Right lobe of liver (tissue), 6 donors: ENCODE measurements around the gene ACP6. TPM values are rescaled to one million over a fixed set of nuclear protein-coding genes. Genes with fewer than 3 reads are reported as not detected.
A peak's percentile ranks its signal among the peaks of the same experiment; 100 is the strongest.

ENCODE experiments used
- ATAC-seq, 4 donors: fragments of 200-7000 bp; cut with Tn5 transposase; one replicate each; pipeline ENCODE4 v1.9.1; 2020; ENCODE audit warnings: mild to moderate bottlenecking in 4 of 4, moderate library complexity in 4 of 4
- DNase-seq, 3 donors: peaks; one replicate each; pipeline ENCODE4 v3.0.0-alpha.2; 2020
- H3K27ac ChIP-seq, 3 donors: fragments of 200-600 bp; one replicate each; pipeline ENCODE4 v1.8.0; 2022
- H3K27me3 ChIP-seq, 2 donors: fragments of 200-600 bp; one replicate each; pipeline ENCODE4 v1.8.0; 2022
- H3K36me3 ChIP-seq, 4 donors: fragments of 200-600 bp; sonication (generic) in 1 of 4; one replicate each; pipeline versions ENCODE4 v1.5.1 to v1.8.0; 2017 to 2022; ENCODE audit warnings: control low read depth in 1 of 4
- H3K4me1 ChIP-seq, 4 donors: fragments of 200-600 bp; sonication (generic) in 1 of 4; one replicate each; pipeline versions ENCODE4 v1.5.1 to v1.8.0; 2017 to 2022; ENCODE audit warnings: control low read depth in 1 of 4
- H3K4me3 ChIP-seq, 3 donors: fragments of 200-600 bp; one replicate each; pipeline ENCODE4 v1.8.0; 2022
- H3K9me3 ChIP-seq, 4 donors: fragments of 200-600 bp; sonication (generic) in 1 of 4; one replicate each; pipeline versions ENCODE4 v1.5.1 to v1.8.0; 2017 to 2022; ENCODE audit warnings: control low read depth in 1 of 4
- POLR2A ChIP-seq: fragments of 450-650 bp; IDR thresholded peaks from one replicate; pipeline ENCODE4 v1.6.1; 2017; ENCODE audit warnings: antibody characterized with exemption, mild to moderate bottlenecking
- WGBS: methylation state at CpG from one replicate; pipeline ENCODE4 v1.1.6; 2018; ENCODE audit warnings: low coverage, low lambda C conversion rate; ENCODE audit not compliant: insufficient coverage; ENCODE audit errors: missing lambda C conversion rate; 5-methylcytosine and 5-hydroxymethylcytosine counted together
- intact Hi-C, 2 donors: fragments of 100-400 bp; cut with DNase I; formaldehyde crosslinking; loops; one replicate each; pipeline versions ENCODE4 v1.11.2 to v1.14.1; 2022
- total RNA-seq, 6 experiments: library from RNA; depleted of rRNA in 2 of 6; stranded (reverse); fragments of >200 nt in 2 of 6; fragmentation: NEBNext Ultra II Directional in 3 of 6; extraction: Animal tissue kit (Norgen Biotek cat#: 25700) in 3 of 6; gene quantifications; one replicate each; pipeline versions ENCODE4 v1.1.0 to v1.2.4, GENCODE V29; 2016 to 2023
- TF ChIP-seq, protein P1 (sequence below), 4 donors: fragments of 200-600 bp in 3 of 4; fragments of 450-650 bp in 1 of 4; IDR thresholded peaks; one replicate each; pipeline versions ENCODE4 v1.5.1 to v1.8.0; 2016 to 2022; ENCODE audit warnings: antibody characterized with exemption in 4 of 4, mild to moderate bottlenecking in 2 of 4
- donor health status: DM: no; HTN: yes; CAD: no.
- donor health status: DM: no; HTN: no; CAD: no.
- donor health status: DM: no; HTN: no; CAD: no.
- donor health status: DM: no; HTN: yes; CAD: no.
- donor health status: DM: no; HTN: yes; CAD: no.

Gene ACP6
- total RNA-seq, 6 experiments from 2014 or later = 6.8 to 17.7 (median 11.9) TPM

DNA sequence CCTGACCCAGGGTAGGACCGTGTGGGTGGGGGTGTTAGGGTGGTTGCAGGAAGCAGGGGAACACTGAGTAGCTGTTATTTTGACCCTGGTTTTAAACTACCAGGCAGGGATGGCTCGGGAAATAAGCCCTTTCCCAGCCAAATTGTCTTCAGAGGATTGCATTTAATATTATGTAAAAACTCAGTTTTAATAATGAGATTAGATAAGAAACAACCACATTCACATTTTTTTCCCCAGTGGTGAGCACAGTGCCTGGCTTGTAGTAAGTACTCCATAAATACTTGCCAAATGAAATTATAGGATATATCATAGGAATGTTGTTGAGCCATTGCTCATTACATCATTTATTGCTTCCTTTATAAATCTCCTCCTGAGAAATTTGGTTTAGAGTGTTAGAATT lies 3.1 kb upstream of the ACP6 start:
- intact Hi-C loops = no loop called here
- H3K36me3 ChIP-seq = no peaks in the 10 kb centered on the region
- no peaks in the 10 kb centered on the region for H3K27me3 ChIP-seq
- ATAC-seq = no peak
- no peak overlapping the region for H3K27ac ChIP-seq
- no peaks in the 10 kb centered on the region for H3K9me3 ChIP-seq
- H3K4me3 ChIP-seq = no peak overlapping the region
- peaks cover 0 to 8% (median 3%) of the 10 kb centered on the region in 4 donors for H3K4me1 ChIP-seq
- DNase-seq = no peak
- no peak for TF ChIP-seq POLR2A
- TF ChIP-seq, protein P1, sequence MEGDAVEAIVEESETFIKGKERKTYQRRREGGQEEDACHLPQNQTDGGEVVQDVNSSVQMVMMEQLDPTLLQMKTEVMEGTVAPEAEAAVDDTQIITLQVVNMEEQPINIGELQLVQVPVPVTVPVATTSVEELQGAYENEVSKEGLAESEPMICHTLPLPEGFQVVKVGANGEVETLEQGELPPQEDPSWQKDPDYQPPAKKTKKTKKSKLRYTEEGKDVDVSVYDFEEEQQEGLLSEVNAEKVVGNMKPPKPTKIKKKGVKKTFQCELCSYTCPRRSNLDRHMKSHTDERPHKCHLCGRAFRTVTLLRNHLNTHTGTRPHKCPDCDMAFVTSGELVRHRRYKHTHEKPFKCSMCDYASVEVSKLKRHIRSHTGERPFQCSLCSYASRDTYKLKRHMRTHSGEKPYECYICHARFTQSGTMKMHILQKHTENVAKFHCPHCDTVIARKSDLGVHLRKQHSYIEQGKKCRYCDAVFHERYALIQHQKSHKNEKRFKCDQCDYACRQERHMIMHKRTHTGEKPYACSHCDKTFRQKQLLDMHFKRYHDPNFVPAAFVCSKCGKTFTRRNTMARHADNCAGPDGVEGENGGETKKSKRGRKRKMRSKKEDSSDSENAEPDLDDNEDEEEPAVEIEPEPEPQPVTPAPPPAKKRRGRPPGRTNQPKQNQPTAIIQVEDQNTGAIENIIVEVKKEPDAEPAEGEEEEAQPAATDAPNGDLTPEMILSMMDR (IDR thresholded peaks at IDR 0.05) = no peak
- 43% methylated on average over 2 of the region's 2 CpGs for WGBS

DNA sequence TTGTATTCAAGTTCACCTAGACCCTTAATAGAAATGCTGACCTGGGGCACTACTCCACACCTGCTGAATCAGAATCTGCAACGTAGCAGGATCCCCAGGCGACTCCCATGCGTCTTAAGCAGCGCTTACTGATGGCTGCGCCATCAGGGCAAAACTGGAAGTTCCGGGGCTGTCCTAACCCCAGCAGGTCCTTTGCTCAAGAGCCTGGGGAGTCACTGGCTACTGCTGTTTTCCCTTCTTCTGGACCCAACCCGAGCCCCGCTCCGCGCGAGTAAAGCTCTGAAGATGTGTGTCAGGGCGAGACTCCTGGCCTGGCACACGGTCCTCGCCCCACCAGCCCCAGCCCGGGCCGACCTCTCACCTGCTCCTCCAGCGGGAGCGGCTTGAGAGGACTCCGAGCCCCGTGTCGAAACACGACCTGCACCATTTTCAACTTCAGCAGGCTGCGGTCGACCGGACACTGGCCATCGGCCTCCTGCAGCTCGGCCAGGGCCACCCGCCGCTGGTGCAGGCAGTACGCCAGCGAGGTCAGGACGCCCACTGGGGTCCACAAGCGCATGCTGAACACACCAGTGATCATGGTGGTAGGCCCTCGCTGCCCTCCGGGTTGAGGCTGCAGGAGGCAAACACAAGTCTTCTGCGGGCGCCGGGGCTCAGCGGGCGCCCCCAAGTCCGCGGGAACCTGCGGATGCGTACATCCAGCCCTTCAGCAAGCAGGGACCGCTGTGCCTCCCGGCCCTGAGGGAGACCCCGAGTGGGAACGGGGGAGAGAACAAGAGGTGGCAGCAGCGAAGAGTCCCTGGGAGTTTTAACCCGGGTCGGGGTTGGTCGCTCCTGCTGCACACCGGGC lies 630 bp downstream of the ACP6 start:
- Histone ChIP-seq H3K9me3 (no peaks in the 10 kb centered on the region), H3K27ac (peak overlapping the region; percentile 59 to 79 (median 61)), H3K36me3 (no peaks in the 10 kb centered on the region), H3K4me3 (peak overlapping the region; percentile 84 to 87 (median 85)), H3K4me1 (peaks cover 0 to 9% (median 3%) of the 10 kb centered on the region in 4 donors), H3K27me3 (no peaks in the 10 kb centered on the region)
- TF ChIP-seq, protein P1 (IDR thresholded peaks at IDR 0.05) = no peak
- TF ChIP-seq POLR2A = no peak
- intact Hi-C loops = no loop called here
- DNase-seq (peak; percentile 57 to 78 (median 77)), ATAC-seq (peak; percentile 56 to 69 (median 64))
- under 1% methylated on average over 19 of the region's 53 CpGs for WGBS

DNA sequence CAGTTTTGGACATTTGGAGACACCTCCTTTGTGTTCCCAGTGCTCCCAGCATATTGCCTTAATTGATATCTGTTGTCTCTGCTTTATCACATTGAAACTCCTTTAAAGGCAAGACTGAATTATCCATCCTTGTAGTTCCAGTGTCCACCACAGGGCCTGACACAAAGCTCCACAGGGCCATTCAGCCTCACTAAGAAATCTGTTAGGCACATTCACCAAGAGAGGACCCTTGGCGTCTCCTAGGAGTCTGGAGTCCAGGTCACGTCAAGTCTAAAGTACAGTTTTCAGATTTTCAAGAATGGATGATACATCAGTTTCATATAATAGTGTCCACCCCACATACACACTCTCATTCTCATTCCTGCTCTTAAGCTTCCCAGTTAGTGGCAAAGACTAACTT lies 4.8 kb downstream of the ACP6 start:
- DNase-seq (no peak), ATAC-seq (no peak)
- no peaks in the 10 kb centered on the region for H3K9me3 ChIP-seq
- H3K4me3 ChIP-seq = no peak overlapping the region
- TF ChIP-seq POLR2A = no peak
- TF ChIP-seq, protein P1 (IDR thresholded peaks at IDR 0.05) = peak in 1 of 4 donors; percentile 10
- H3K36me3 ChIP-seq = no peaks in the 10 kb centered on the region
- no peak overlapping the region for H3K27ac ChIP-seq
- H3K27me3 ChIP-seq = no peaks in the 10 kb centered on the region
- intact Hi-C loops = no loop called here
- 92% methylated on average over 2 of the region's 2 CpGs for WGBS
- peaks cover 0 to 9% (median 3%) of the 10 kb centered on the region in 4 donors for H3K4me1 ChIP-seq

DNA sequence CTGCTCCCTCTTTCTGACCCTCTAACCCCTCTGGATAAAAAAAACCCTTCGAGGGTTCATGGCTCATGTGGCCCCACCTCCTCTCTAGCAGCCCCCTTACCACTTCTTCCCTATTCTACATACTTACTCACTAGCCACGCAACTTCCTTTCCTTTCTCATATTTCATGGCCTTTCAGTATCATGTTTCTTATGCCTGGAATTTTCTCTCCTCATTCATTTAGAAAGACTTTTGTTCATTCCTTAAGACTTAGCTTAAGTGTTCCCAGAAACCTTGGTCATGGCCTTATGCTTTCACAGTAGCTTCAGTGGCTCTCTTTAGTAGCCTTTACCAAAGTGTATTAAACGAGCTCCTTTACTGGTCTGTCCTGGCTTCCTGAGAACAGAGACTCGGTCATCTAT lies 6.1 kb downstream of the ACP6 start:
- Histone ChIP-seq H3K27me3 (no peaks in the 10 kb centered on the region), H3K4me3 (no peak overlapping the region), H3K27ac (no peak overlapping the region), H3K36me3 (peaks cover 0 to under 1% (median 0%) of the 10 kb centered on the region in 4 donors), H3K9me3 (no peaks in the 10 kb centered on the region), H3K4me1 (peaks cover 0 to 9% (median 3%) of the 10 kb centered on the region in 4 donors)
- DNase-seq = no peak
- 85% methylated on average over 4 of the region's 4 CpGs for WGBS
- no peak for ATAC-seq
- intact Hi-C loops = no loop called here
- no peak for TF ChIP-seq POLR2A
- TF ChIP-seq, protein P1 (IDR thresholded peaks at IDR 0.05) = no peak
